ENCODE data around the gene REL. TPM values are rescaled to one million over a fixed set of nuclear protein-coding genes. Genes with fewer than 3 reads are reported as not detected.

The REL gene
- total RNA-seq, 1 donor from 2014 or later, result 8.7 TPM

DNA sequence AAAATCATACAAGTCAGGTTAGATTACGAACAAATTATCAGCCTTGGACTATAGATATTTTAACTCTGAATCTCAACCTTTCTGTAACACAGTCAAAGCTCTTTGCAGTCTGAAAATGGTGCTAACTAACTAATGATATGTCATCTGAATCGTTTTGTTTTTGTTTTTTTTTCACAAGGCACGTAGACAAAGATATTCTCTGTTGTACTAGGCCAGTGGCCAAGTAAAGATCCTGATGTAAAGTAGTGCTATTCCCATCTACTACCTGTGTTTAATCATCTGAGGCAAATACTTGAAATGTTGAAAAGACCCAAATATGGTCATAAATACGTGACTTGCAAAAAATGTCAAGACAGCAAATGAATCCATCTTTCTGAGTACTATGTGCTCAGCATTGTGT is 65.7 kb downstream of the REL start:
- H3K27me3 Mint-ChIP-seq (ENCODE audit: low read depth), result no peaks in the 10 kb centered on the region
- H3K4me1 Mint-ChIP-seq, result no peaks in the 10 kb centered on the region
- peaks cover 4% of the 10 kb centered on the region for H3K9me3 Mint-ChIP-seq
- TF ChIP-seq, protein P1, sequence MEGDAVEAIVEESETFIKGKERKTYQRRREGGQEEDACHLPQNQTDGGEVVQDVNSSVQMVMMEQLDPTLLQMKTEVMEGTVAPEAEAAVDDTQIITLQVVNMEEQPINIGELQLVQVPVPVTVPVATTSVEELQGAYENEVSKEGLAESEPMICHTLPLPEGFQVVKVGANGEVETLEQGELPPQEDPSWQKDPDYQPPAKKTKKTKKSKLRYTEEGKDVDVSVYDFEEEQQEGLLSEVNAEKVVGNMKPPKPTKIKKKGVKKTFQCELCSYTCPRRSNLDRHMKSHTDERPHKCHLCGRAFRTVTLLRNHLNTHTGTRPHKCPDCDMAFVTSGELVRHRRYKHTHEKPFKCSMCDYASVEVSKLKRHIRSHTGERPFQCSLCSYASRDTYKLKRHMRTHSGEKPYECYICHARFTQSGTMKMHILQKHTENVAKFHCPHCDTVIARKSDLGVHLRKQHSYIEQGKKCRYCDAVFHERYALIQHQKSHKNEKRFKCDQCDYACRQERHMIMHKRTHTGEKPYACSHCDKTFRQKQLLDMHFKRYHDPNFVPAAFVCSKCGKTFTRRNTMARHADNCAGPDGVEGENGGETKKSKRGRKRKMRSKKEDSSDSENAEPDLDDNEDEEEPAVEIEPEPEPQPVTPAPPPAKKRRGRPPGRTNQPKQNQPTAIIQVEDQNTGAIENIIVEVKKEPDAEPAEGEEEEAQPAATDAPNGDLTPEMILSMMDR (conservative IDR thresholded peaks at IDR 0.05), result no peak
- DNase-seq (ENCODE audit: low read depth, low spot score), result no peak
- H3K36me3 Mint-ChIP-seq (ENCODE audit: low read depth), result peaks cover 9% of the 10 kb centered on the region
- H3K4me3 Mint-ChIP-seq, result no peak overlapping the region
- no peak overlapping the region for H3K27ac Mint-ChIP-seq (ENCODE audit: unreplicated experiment)

DNA sequence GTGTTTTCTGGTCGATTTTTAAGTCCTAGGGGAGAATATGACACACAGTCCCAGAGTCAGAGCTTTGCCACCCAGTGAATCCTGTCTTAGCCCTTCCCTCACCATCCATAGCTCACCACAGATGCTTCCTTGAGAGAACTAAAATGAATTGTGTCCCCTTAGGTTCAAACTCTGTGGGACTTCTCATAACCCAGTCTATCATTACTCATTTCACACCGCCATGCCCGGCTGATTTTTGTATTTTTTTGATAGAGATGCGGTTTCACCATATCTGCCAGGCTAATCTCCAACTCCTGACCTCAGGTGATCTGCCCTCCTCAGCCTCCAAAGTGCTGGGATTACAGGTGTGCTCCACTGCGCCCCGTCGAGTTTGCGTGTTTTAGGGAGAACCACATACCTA is 66.8 kb downstream of the REL start:
- no peak for DNase-seq (ENCODE audit: low read depth, low spot score)
- H3K4me1 Mint-ChIP-seq, result no peaks in the 10 kb centered on the region
- H3K36me3 Mint-ChIP-seq (ENCODE audit: low read depth), result peaks cover 12% of the 10 kb centered on the region
- H3K9me3 Mint-ChIP-seq, result peaks cover 4% of the 10 kb centered on the region
- no peaks in the 10 kb centered on the region for H3K27me3 Mint-ChIP-seq (ENCODE audit: low read depth)
- no peak overlapping the region for H3K4me3 Mint-ChIP-seq
- TF ChIP-seq, protein P1 (conservative IDR thresholded peaks at IDR 0.05), result no peak
- H3K27ac Mint-ChIP-seq (ENCODE audit: unreplicated experiment), result no peak overlapping the region

DNA sequence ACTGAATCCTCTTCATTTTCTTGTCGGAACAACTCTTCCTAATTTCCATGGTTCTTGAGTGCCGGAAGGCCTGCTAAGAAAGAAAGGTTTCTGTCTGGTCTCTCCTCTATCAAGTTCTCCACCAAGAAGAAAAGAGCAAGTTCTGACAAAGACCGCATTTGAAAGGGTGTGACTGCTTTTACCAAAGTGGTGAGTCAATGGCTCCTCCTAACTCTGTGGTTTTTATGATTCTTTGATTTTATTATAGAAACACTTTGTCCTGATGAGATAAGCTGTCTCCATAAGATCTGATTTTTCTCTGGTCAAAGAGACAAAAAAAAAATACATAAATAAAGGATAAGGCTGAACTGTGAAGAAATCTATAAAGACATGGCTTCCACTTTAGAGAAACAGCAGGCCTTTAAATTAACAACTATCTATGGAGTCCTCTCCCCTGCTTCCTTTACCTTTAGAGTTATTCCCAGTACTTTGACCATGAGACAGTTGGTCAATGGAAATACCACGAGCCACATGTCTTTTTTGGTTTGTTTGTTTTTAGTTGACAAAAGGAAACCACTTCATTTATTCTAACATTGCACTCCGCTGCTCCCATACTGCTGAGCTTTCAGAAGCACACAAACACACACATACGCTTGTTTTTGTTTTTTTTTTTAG is 67.7 kb downstream of the REL start:
- H3K4me1 Mint-ChIP-seq, result no peaks in the 10 kb centered on the region
- TF ChIP-seq, protein P1 (conservative IDR thresholded peaks at IDR 0.05), result no peak
- no peak overlapping the region for H3K27ac Mint-ChIP-seq (ENCODE audit: unreplicated experiment)
- no peak overlapping the region for H3K4me3 Mint-ChIP-seq
- peaks cover 4% of the 10 kb centered on the region for H3K9me3 Mint-ChIP-seq
- no peaks in the 10 kb centered on the region for H3K27me3 Mint-ChIP-seq (ENCODE audit: low read depth)
- H3K36me3 Mint-ChIP-seq (ENCODE audit: low read depth), result peaks cover 15% of the 10 kb centered on the region
- DNase-seq (ENCODE audit: low read depth, low spot score), result no peak

DNA sequence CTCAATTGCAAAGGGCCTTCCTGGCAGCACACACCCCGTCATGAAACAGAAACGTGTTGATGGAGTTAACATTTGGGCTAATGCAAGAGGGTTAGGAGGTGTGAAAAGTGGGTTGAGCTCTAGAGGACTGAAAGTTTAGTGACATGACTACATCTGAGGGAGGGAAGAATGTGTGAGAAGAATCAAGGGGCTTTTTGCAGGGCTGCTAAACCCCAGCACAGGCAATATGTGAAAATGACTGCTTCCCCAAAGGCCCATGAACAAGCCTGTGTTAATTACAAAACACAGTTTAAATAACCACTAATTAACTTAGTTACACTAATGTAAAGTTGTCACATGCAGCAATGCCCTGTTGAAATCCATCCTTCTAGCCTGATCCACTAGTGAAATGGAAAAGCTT is 72.8 kb downstream of the REL start:
- Mint-ChIP-seq H3K36me3 (ENCODE audit: low read depth) (peaks cover 11% of the 10 kb centered on the region), H3K9me3 (no peaks in the 10 kb centered on the region), H3K27ac (ENCODE audit: unreplicated experiment) (no peak overlapping the region), H3K4me1 (no peaks in the 10 kb centered on the region), H3K27me3 (ENCODE audit: low read depth) (no peaks in the 10 kb centered on the region), H3K4me3 (no peak overlapping the region)
- TF ChIP-seq, protein P1 (conservative IDR thresholded peaks at IDR 0.05), result no peak
- no peak for DNase-seq (ENCODE audit: low read depth, low spot score)

GRCh38 chr2:60957224-60957623 is 75.8 kb downstream of the REL start:
- Mint-ChIP-seq H3K27ac (ENCODE audit: unreplicated experiment) (no peak overlapping the region), H3K36me3 (ENCODE audit: low read depth) (peaks cover 6% of the 10 kb centered on the region), H3K9me3 (no peaks in the 10 kb centered on the region), H3K4me1 (no peaks in the 10 kb centered on the region), H3K27me3 (ENCODE audit: low read depth) (no peaks in the 10 kb centered on the region), H3K4me3 (no peak overlapping the region)
- DNase-seq (ENCODE audit: low read depth, low spot score), result no peak
- TF ChIP-seq, protein P1 (conservative IDR thresholded peaks at IDR 0.05), result no peak
